ENCODE measurements around the gene C3orf62.

Gene C3orf62

GRCh38 chr3:49295489-49296058 lies 18.5 kb upstream of the C3orf62 start:
- Histone ChIP-seq H3K4me3 (ENCODE audit: low read depth, low read length) (no peak overlapping the region), H3K4me1 (no peaks in the 10 kb centered on the region), H3K36me3 (peaks cover 16% of the 10 kb centered on the region), H3K9me3 (no peaks in the 10 kb centered on the region), H3K27me3 (no peaks in the 10 kb centered on the region)
- peak; percentile 60 for TF ChIP-seq CTCF (IDR thresholded peaks at IDR 0.05; ENCODE audit: low read depth, low read length)
- DNase-seq: peak; percentile 12

GRCh38 chr3:49294343-49294742 lies 17.3 kb upstream of the C3orf62 start:
- H3K4me1 ChIP-seq: no peaks in the 10 kb centered on the region
- H3K4me3 ChIP-seq (ENCODE audit: low read depth, low read length): no peak overlapping the region
- no peak for TF ChIP-seq CTCF (IDR thresholded peaks at IDR 0.05; ENCODE audit: low read depth, low read length)
- peaks cover 14% of the 10 kb centered on the region for H3K36me3 ChIP-seq
- no peaks in the 10 kb centered on the region for H3K27me3 ChIP-seq
- no peaks in the 10 kb centered on the region for H3K9me3 ChIP-seq
- no peak for DNase-seq

GRCh38 chr3:49283997-49284396 lies 7.0 kb upstream of the C3orf62 start:
- no peak for TF ChIP-seq CTCF (IDR thresholded peaks at IDR 0.05; ENCODE audit: low read depth, low read length)
- Histone ChIP-seq H3K4me1 (no peaks in the 10 kb centered on the region), H3K9me3 (no peaks in the 10 kb centered on the region), H3K4me3 (ENCODE audit: low read depth, low read length) (no peak overlapping the region), H3K27me3 (no peaks in the 10 kb centered on the region), H3K36me3 (peaks cover 14% of the 10 kb centered on the region)
- DNase-seq: no peak

- Histone ChIP-seq H3K4me3 (ENCODE audit: low read depth, low read length) (no peak overlapping the region), H3K9me3 (no peaks in the 10 kb centered on the region), H3K4me1 (no peaks in the 10 kb centered on the region), H3K27me3 (no peaks in the 10 kb centered on the region), H3K36me3 (peaks cover 6% of the 10 kb centered on the region; the same call in 1 of the 2 replicates)
- TF ChIP-seq CTCF (IDR thresholded peaks at IDR 0.05; ENCODE audit: low read depth, low read length): no peak
- DNase-seq: no peak
Measured at GRCh38 chr3:49279376-49279775, 2.3 kb upstream of the C3orf62 start.

- no peak for TF ChIP-seq CTCF (IDR thresholded peaks at IDR 0.05; ENCODE audit: low read depth, low read length)
- H3K4me1 ChIP-seq: no peaks in the 10 kb centered on the region
- no peaks in the 10 kb centered on the region for H3K27me3 ChIP-seq
- DNase-seq: no peak
- no peaks in the 10 kb centered on the region for H3K9me3 ChIP-seq
- no peak overlapping the region for H3K4me3 ChIP-seq (ENCODE audit: low read depth, low read length)
- no peaks in the 10 kb centered on the region for H3K36me3 ChIP-seq
Measured at GRCh38 chr3:49278548-49278947, 1.5 kb upstream of the C3orf62 start.

- Histone ChIP-seq H3K4me3 (ENCODE audit: low read depth, low read length) (peak overlapping the region; percentile 51), H3K36me3 (no peaks in the 10 kb centered on the region), H3K27me3 (no peaks in the 10 kb centered on the region), H3K9me3 (no peaks in the 10 kb centered on the region), H3K4me1 (no peaks in the 10 kb centered on the region)
- DNase-seq: no peak
- no peak for TF ChIP-seq CTCF (IDR thresholded peaks at IDR 0.05; ENCODE audit: low read depth, low read length)
Measured at GRCh38 chr3:49277383-49277775, 347 bp upstream of the C3orf62 start.

All from BE2C (cell line).